ENCODE data around the gene SIX1. TPM values are rescaled to one million over a fixed set of nuclear protein-coding genes. Genes with fewer than 3 reads are reported as not detected.

The SIX1 gene
- total and polyA plus RNA-seq, 2 of the 4 experiments (the other 2 are of a cell fraction): 7.7 to 15.0 TPM

GRCh38 chr14:60679566-60680258 is 30.4 kb upstream of the SIX1 start:
- WGBS, 2 experiments (ENCODE audit: extremely low coverage in 2 of 2, insufficient read length in 1 of 2): no CpG with 5 or more reads among the region's 4 CpGs
- Histone ChIP-seq H3K4me2 (ENCODE audit: low read depth, low read length) (no peak overlapping the region), H2AK5ac (ENCODE audit: low read depth, low read length) (no peak overlapping the region), H2AFZ (replicated peaks; ENCODE audit: low read length, poor library complexity) (peak overlapping the region; percentile 23), H3K36me3 (ENCODE audit: control insufficient read depth, insufficient read depth, low read length) (no peaks in the 10 kb centered on the region), H2BK120ac (ENCODE audit: low read depth, low read length) (no peak overlapping the region), H3K27me3 (ENCODE audit: control insufficient read depth, insufficient read depth, low read length) (no peaks in the 10 kb centered on the region), H4K5ac (ENCODE audit: low read depth, low read length) (no peak overlapping the region), H3K9me1 (ENCODE audit: insufficient read depth, low read length) (no peaks in the 10 kb centered on the region), H3K9me3 (ENCODE audit: control insufficient read depth, insufficient read depth, low read length) (no peaks in the 10 kb centered on the region), H3K56ac (ENCODE audit: extremely low read depth, insufficient read depth, low read length) (no peak overlapping the region), H3K79me1 (ENCODE audit: low read depth in 1 of 2, low read length in 2 of 2) (no peaks in the 10 kb centered on the region), H2BK20ac (ENCODE audit: low read depth, low read length) (no peak overlapping the region), H3K27ac (ENCODE audit: insufficient read depth, low read length) (no peak overlapping the region), H3K23ac (ENCODE audit: low read depth, low read length) (no peak overlapping the region), H4K8ac (ENCODE audit: low read depth in 2 of 2, low read length in 2 of 2) (no peak overlapping the region), H2BK5ac (ENCODE audit: low read depth, low read length, poor library complexity, severe bottlenecking) (no peak overlapping the region), H3K14ac (replicated peaks; ENCODE audit: low read depth, low read length) (no peak overlapping the region), H3K18ac (ENCODE audit: low read depth, low read length) (no peak overlapping the region), H2BK15ac (ENCODE audit: low read depth, low read length) (no peak overlapping the region), H3K9ac (ENCODE audit: low read depth, low read length) (no peak overlapping the region), H3K4me3 (ENCODE audit: insufficient read depth, low read depth, low read length) (no peak overlapping the region), H3K4me1 (ENCODE audit: control insufficient read depth, insufficient read depth, low read length) (no peaks in the 10 kb centered on the region), H4K20me1 (ENCODE audit: insufficient read depth, low read length) (no peaks in the 10 kb centered on the region), H4K91ac (ENCODE audit: insufficient read depth, low read depth, low read length) (no peak overlapping the region), H3K4ac (ENCODE audit: low read depth, low read length) (no peak overlapping the region), H2AK9ac (replicated peaks; ENCODE audit: low read depth, low read length, poor library complexity) (no peak overlapping the region)
- ATAC-seq (ENCODE audit: low read depth) (no peak), DNase-seq (no peak)
- ChIA-PET POLR2A (ENCODE audit: unreplicated experiment) (no interaction called here), CTCF (no interaction called here)
- in situ Hi-C loops (cut with MboI; ENCODE audit: low sequenced_read_pairs) (no loop called here), intact Hi-C loops (cut with micrococcal nuclease) (no loop called here), dilution Hi-C loops (cut with HindIII; ENCODE audit: low sequenced_read_pairs, unreplicated experiment) (no loop called here)
- no TSS peak for BruUV-seq (replicated peaks)
- TF ChIP-seq RCOR1 (IDR thresholded peaks at IDR 0.05; ENCODE audit: insufficient replicate concordance, low read length) (no peak), CHD1 (IDR thresholded peaks at IDR 0.05; ENCODE audit: low read depth, low read length) (no peak), POLR2A (IDR thresholded peaks at IDR 0.05; ENCODE audit: low read depth, low read length) (no peak), SMC3 (IDR thresholded peaks at IDR 0.05; ENCODE audit: low read depth, low read length) (no peak), ELK1 (IDR thresholded peaks at IDR 0.05; ENCODE audit: borderline replicate concordance, low read depth, low read length) (no peak)
